Kidney (tissue), 14 donors: ENCODE data around the gene PHEX. TPM values are rescaled to one million over a fixed set of nuclear protein-coding genes. Genes with fewer than 3 reads are reported as not detected.

Experiments
- DNase-seq, 5 donors: peaks; one replicate each; pipeline ENCODE4 v3.0.0-alpha.2; 2013 to 2020
- FAIRE-seq: peaks from 2 replicates; lab custom pipeline; 2012; peaks lifted over from hg19 to GRCh38; lab: Jason Lieb, UNC
- H3K27ac ChIP-seq, 2 donors: one replicate each; pipeline ENCODE4 v1.7.0; 2013; ENCODE audit warnings: low read depth in 2 of 2, low read length in 2 of 2, inconsistent platforms in 1 of 2
- H3K27me3 ChIP-seq: one replicate; pipeline ENCODE4 v1.7.1; 2013; ENCODE audit warnings: low read length, inconsistent platforms; ENCODE audit not compliant: control insufficient read depth, insufficient read depth
- H3K36me3 ChIP-seq, 3 donors: one replicate each; pipeline versions ENCODE4 v1.7.0 to v1.7.1; 2013; ENCODE audit warnings: low read length in 3 of 3, control low read depth in 1 of 3, inconsistent platforms in 1 of 3; ENCODE audit not compliant: insufficient read depth in 3 of 3, control insufficient read depth in 2 of 3
- H3K4me1 ChIP-seq, 3 donors: one replicate each; pipeline versions ENCODE4 v1.7.0 to v1.7.1; 2013; ENCODE audit warnings: low read length in 3 of 3, inconsistent platforms in 1 of 3, low read depth in 1 of 3; ENCODE audit not compliant: control insufficient read depth in 2 of 3, insufficient read depth in 2 of 3
- H3K4me3 ChIP-seq, 3 donors: one replicate each; pipeline versions ENCODE4 v1.7.0 to v1.8.1; 2013; ENCODE audit warnings: low read length in 3 of 3, control low read depth in 1 of 3, inconsistent platforms in 1 of 3
- H3K9ac ChIP-seq, 3 donors: one replicate each; pipeline versions ENCODE4 v1.7.0 to v1.7.1; 2013; ENCODE audit warnings: low read length in 3 of 3, control low read depth in 1 of 3, inconsistent platforms in 1 of 3
- H3K9me3 ChIP-seq, 3 donors: one replicate each; pipeline versions ENCODE4 v1.7.0 to v1.7.1; 2013; ENCODE audit warnings: low read length in 3 of 3, control low read depth in 1 of 3, inconsistent platforms in 1 of 3; ENCODE audit not compliant: control insufficient read depth in 2 of 3, insufficient read depth in 1 of 3
- CTCF ChIP-seq: IDR thresholded peaks from 3 replicates; pipeline ENCODE4 v1.5.1; 2012; ENCODE audit warnings: mild to moderate bottlenecking, moderate library complexity, borderline replicate concordance; ENCODE audit not compliant: insufficient read depth; ENCODE audit errors: extremely low read depth
- intact Hi-C: fragments of 100-400 bp; cut with DNase I; formaldehyde crosslinking; loops from one replicate; pipeline ENCODE4 v1.11.1; 2022
- polyA plus RNA-seq: library from polyadenylated mRNA; stranded (reverse); fragments of 350-450 nt; fragmentation: Illumina TruSeq; extraction: RNeasy Lipid Tissue Mini Kit (QIAGEN cat#74804); gene quantifications from one replicate; pipeline ENCODE4 v1.2.3, GENCODE V29; 2014; ENCODE audit warnings: low read depth, low replicate concordance; ENCODE audit not compliant: insufficient read depth
- total RNA-seq: library from RNA; stranded (reverse); fragmentation: NEBNext Ultra II Directional; extraction: Animal tissue kit (Norgen Biotek cat#: 25700); gene quantifications from one replicate; pipeline ENCODE4 v1.2.1, GENCODE V29; 2021
- donor health status: control.
- donor health status: control.
- donor health status: control.
- donor health status: control.
- donor health status: control.
- donor health status: DM: yes; HTN: yes; CAD: no.
- donor health status: Normal renal cell carcinoma (clear cell type).

PHEX gene
- total and polyA plus RNA-seq, 2 donors from 2014 or later: 0.19 to 0.25 TPM

DNA sequence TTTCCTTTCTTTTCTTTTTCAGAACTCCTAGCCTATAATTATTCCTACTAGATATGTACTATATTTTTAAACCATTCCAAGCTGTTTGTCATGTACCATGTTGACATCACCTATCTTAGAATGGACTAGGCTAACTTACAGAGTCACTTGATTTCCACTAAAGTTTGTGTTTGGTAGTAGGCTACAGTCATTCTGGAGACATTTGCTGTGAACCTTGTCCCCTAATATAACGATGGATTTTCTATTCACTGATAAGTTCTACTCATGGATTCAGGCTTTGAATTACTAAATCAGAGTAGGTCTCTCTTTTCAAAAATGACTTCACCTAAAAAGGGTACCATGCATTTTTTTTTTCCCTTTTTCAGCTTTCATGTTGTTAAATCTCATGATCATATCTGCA lies 93.4 kb downstream of the PHEX start:
- Histone ChIP-seq H3K27me3 (no peaks in the 10 kb centered on the region), H3K27ac (no peak overlapping the region), H3K9ac (no peak overlapping the region), H3K4me3 (no peak overlapping the region), H3K36me3 (no peaks in the 10 kb centered on the region), H3K9me3 (no peaks in the 10 kb centered on the region), H3K4me1 (no peaks in the 10 kb centered on the region)
- FAIRE-seq (peak; percentile 15), DNase-seq (no peak)
- no peak for TF ChIP-seq CTCF
- intact Hi-C loops: no loop called here

GRCh38 chrX:22126327-22126726 lies 94.2 kb downstream of the PHEX start:
- Histone ChIP-seq H3K36me3 (no peaks in the 10 kb centered on the region), H3K9me3 (no peaks in the 10 kb centered on the region), H3K27ac (no peak overlapping the region), H3K27me3 (no peaks in the 10 kb centered on the region), H3K9ac (no peak overlapping the region), H3K4me3 (no peak overlapping the region), H3K4me1 (no peaks in the 10 kb centered on the region)
- DNase-seq: no peak
- no peak for FAIRE-seq
- intact Hi-C loops: no loop called here
- no peak for TF ChIP-seq CTCF

GRCh38 chrX:22128961-22129360 lies 96.8 kb downstream of the PHEX start:
- no peak for DNase-seq
- Histone ChIP-seq H3K9ac (no peak overlapping the region), H3K36me3 (no peaks in the 10 kb centered on the region), H3K4me1 (no peaks in the 10 kb centered on the region), H3K27ac (no peak overlapping the region), H3K9me3 (no peaks in the 10 kb centered on the region), H3K4me3 (no peak overlapping the region), H3K27me3 (no peaks in the 10 kb centered on the region)
- intact Hi-C loops: no loop called here
- no peak for FAIRE-seq
- TF ChIP-seq CTCF: no peak

- Histone ChIP-seq H3K27ac (peak overlapping the region in 1 of 2 donors; percentile 57), H3K36me3 (no peaks in the 10 kb centered on the region), H3K4me1 (no peaks in the 10 kb centered on the region), H3K9ac (no peak overlapping the region), H3K9me3 (no peaks in the 10 kb centered on the region), H3K27me3 (no peaks in the 10 kb centered on the region), H3K4me3 (no peak overlapping the region)
- FAIRE-seq: no peak
- DNase-seq: no peak
- no peak for TF ChIP-seq CTCF
- intact Hi-C loops: no loop called here
These were observed 102.6 kb downstream of the PHEX start for GRCh38 chrX:22134681-22135080.
